HG03571 (cell line): ENCODE results near the gene MAGI3.
"Not testable (repeated sequence)": the region's sequence is repeated elsewhere in the genome, so short reads cannot be mapped to it uniquely, and the experiment has no call there.

Experiments
- ATAC-seq: cut with Tn5 transposase; IDR thresholded peaks from one replicate; pipeline ENCODE4 v1.9.1; 2021; ENCODE audit not compliant: unreplicated experiment

MAGI3 gene

GRCh38 chr1:113438505-113439276 lies 48.4 kb downstream of the MAGI3 start:
- ATAC-seq: no peak

GRCh38 chr1:113439277-113439670 lies 49.0 kb downstream of the MAGI3 start:
- ATAC-seq: no peak

- ATAC-seq: no peak
Measured at GRCh38 chr1:113442131-113442530, 51.8 kb downstream of the MAGI3 start.

GRCh38 chr1:113444857-113445256 lies 54.5 kb downstream of the MAGI3 start:
- no peak for ATAC-seq

- no peak for ATAC-seq
Measured at GRCh38 chr1:113451710-113452109, 61.4 kb downstream of the MAGI3 start.

- no peak for ATAC-seq
Measured at GRCh38 chr1:113452921-113453770, 62.8 kb downstream of the MAGI3 start.

- ATAC-seq: no peak
Measured at GRCh38 chr1:113453771-113454083, 63.4 kb downstream of the MAGI3 start.

- ATAC-seq: no peak
Measured at GRCh38 chr1:113455374-113455773, 65.1 kb downstream of the MAGI3 start.

GRCh38 chr1:113456967-113457366 lies 66.7 kb downstream of the MAGI3 start:
- ATAC-seq: no peak

- ATAC-seq: no peak
Measured at GRCh38 chr1:113459279-113459678, 69.0 kb downstream of the MAGI3 start.

GRCh38 chr1:113467991-113468390 lies 77.7 kb downstream of the MAGI3 start:
- no peak for ATAC-seq

GRCh38 chr1:113478427-113479195 lies 88.3 kb downstream of the MAGI3 start:
- not testable (repeated sequence) for ATAC-seq

GRCh38 chr1:113479713-113480676 lies 89.7 kb downstream of the MAGI3 start:
- ATAC-seq: no peak

- not testable (repeated sequence) for ATAC-seq
Measured at GRCh38 chr1:113485131-113485530, 94.8 kb downstream of the MAGI3 start.

GRCh38 chr1:113488576-113489177 lies 98.4 kb downstream of the MAGI3 start:
- no peak for ATAC-seq

- no peak for ATAC-seq
Measured at GRCh38 chr1:113490384-113490783, 100.1 kb downstream of the MAGI3 start.

- no peak for ATAC-seq
Measured at GRCh38 chr1:113493533-113493932, 103.2 kb downstream of the MAGI3 start.

GRCh38 chr1:113505357-113505756 lies 115.0 kb downstream of the MAGI3 start:
- ATAC-seq: no peak

- ATAC-seq: no peak
Measured at GRCh38 chr1:113507552-113508214, 117.4 kb downstream of the MAGI3 start.
